ENCODE measurements around the gene USP47. TPM values are rescaled to one million over a fixed set of nuclear protein-coding genes. Genes with fewer than 3 reads are reported as not detected.
A peak's percentile ranks its signal among the peaks of the same experiment; 100 is the strongest.

The USP47 gene
- polyA plus RNA-seq, 2 of the 4 experiments (the other 2 are of a cell fraction) = 31.0 to 32.8 TPM

DNA sequence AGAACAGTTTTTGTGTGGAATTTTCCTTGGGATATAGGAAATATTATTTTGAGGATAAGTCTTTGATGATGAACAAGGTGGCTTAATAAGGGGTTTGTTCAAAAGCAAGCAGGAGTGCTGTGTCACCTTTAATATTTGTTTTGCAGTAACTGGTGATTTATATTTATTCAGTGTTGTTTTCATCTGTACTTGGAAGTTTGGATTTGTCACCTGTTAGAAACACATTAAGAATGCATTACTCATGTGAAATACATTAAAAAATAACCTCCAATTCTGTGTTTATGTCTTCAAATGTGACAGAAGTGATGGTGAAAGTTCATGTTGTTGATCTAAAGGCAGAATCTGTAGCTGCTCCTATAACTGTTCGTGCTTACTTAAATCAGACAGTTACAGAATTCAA lies 96.2 kb downstream of the USP47 start:
- WGBS (ENCODE audit: missing lambda C conversion rate) = 55% methylated on average over 1 of the region's 1 CpG

DNA sequence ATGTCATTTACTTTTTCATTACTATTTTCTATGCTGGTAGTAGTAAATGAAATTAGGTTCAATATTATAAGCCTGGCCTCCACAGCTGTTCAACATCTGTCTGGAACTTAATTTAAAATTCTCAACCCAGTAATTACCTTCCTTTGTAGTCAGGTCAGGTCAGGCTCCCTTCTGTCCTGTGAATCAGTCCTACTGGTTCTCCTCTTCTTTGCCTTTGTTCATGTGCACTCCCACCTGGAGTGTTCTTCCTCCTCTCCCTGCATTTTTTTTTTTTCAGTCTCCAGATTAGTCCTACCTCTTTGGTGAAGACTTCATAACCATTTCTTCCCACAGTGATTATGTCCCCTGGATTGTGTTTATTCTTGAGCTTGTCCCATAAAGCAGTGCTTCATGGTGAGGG lies 98.8 kb downstream of the USP47 start:
- TF ChIP-seq HOXB5 (CRISPR knock-in tag; IDR thresholded peaks at IDR 0.05) (no peak), ESRRA (IDR thresholded peaks at IDR 0.05; ENCODE audit: borderline replicate concordance, low read length) (no peak), RFX5 (IDR thresholded peaks at IDR 0.05) (no peak), MAFK (IDR thresholded peaks at IDR 0.05; ENCODE audit: partially characterized antibody) (no peak), PHF8 (IDR thresholded peaks at IDR 0.05; ENCODE audit: borderline replicate concordance, low read depth) (no peak), TP53 (CRISPR knock-in tag; IDR thresholded peaks at IDR 0.05) (no peak), NFE2L2 (conservative IDR thresholded peaks at IDR 0.05; ENCODE audit: low read length) (no peak)
- TF ChIP-seq, protein P1, sequence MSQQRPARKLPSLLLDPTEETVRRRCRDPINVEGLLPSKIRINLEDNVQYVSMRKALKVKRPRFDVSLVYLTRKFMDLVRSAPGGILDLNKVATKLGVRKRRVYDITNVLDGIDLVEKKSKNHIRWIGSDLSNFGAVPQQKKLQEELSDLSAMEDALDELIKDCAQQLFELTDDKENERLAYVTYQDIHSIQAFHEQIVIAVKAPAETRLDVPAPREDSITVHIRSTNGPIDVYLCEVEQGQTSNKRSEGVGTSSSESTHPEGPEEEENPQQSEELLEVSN (IDR thresholded peaks at IDR 0.05; ENCODE audit: borderline replicate concordance, low read depth) = no peak
- no peak for ATAC-seq

More for the DNA sequence above, 96.2 kb downstream of the USP47 start:
- peak in 1 of 2 experiments; percentile 26 for DNase-seq (ENCODE audit: low read depth in 1 of 2, low spot score in 1 of 2)
- no peak for FAIRE-seq
- CTCF ChIA-PET = interaction anchor here (0.8 to 1.5 kb wide), 3 partner anchors 106 to 344 kb away, joined by 3 to 14 read pairs (median 3); no protein-coding TSS in a partner anchor
- H3K4me3 ChIP-seq = no peak overlapping the region
- POLR2A ChIA-PET = no interaction called here
- no peak; a peak in 1 of 6 replicates for ATAC-seq
- H3K27ac ChIP-seq = peak overlapping the region; percentile 12 to 13; a peak in 2 of 6 replicates
- H3K4me1 ChIP-seq = peaks cover 22% of the 10 kb centered on the region
- peak overlapping the region; percentile 56 for H3K4me2 ChIP-seq
- TF ChIP-seq FOSL2 (IDR thresholded peaks at IDR 0.05) = no peak
- peak; percentile 52; the same call in 1 of the 2 replicates for TF ChIP-seq FOSL2 (CRISPR knock-in tag; IDR thresholded peaks at IDR 0.05)
- 0 out of 2 replicates have a peak, but pooled peaks have one; percentile 15 for TF ChIP-seq GATA3 (IDR thresholded peaks at IDR 0.05; ENCODE audit: borderline replicate concordance)
- TF ChIP-seq RNF2 (IDR thresholded peaks at IDR 0.05; ENCODE audit: borderline replicate concordance, low read depth) = no peak
- no peak for TF ChIP-seq CEBPB (IDR thresholded peaks at IDR 0.05)
- no peaks in the 10 kb centered on the region for H3K9me3 ChIP-seq

DNA sequence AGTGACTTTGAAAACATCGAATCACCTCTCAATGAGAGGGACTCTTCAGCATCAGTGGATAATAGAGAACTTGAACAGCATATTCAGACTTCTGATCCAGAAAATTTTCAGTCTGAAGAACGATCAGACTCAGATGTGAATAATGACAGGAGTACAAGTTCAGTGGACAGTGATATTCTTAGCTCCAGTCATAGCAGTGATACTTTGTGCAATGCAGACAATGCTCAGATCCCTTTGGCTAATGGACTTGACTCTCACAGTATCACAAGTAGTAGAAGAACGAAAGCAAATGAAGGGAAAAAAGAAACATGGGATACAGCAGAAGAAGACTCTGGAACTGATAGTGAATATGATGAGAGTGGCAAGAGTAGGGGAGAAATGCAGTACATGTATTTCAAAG lies 100.9 kb downstream of the USP47 start:
- WGBS (ENCODE audit: missing lambda C conversion rate) = 85% methylated on average over 3 of the region's 3 CpGs
- Histone ChIP-seq H3K4me2 (no peak overlapping the region), H3K9me3 (no peaks in the 10 kb centered on the region), H3K4me1 (peaks cover 28% of the 10 kb centered on the region), H3K27ac (no peak overlapping the region), H3K4me3 (no peak overlapping the region)
- FAIRE-seq (no peak), DNase-seq (ENCODE audit: low read depth in 1 of 2, low spot score in 1 of 2) (no peak), ATAC-seq (no peak)
- TF ChIP-seq ZFP36 (IDR thresholded peaks at IDR 0.05; ENCODE audit: borderline replicate concordance, partially characterized antibody) = no peak
- POLR2A ChIA-PET = no interaction called here
- CTCF ChIA-PET = interaction anchor here (0.7 to 3.1 kb wide), 5 partner anchors 11 to 346 kb away, joined by 3 to 11 read pairs (median 6); no protein-coding TSS in a partner anchor

More for the DNA sequence above, 98.8 kb downstream of the USP47 start:
- H3K4me3 ChIP-seq = no peak overlapping the region
- ChIA-PET POLR2A (no interaction called here), CTCF (interaction anchor here (1.2 to 1.3 kb wide), 2 partner anchors 9 to 26 kb away, joined by 5 read pairs; no protein-coding TSS in a partner anchor)
- H3K27ac ChIP-seq = no peak overlapping the region
- FAIRE-seq (no peak), DNase-seq (ENCODE audit: low read depth in 1 of 2, low spot score in 1 of 2) (no peak)
- H3K9me3 ChIP-seq = no peaks in the 10 kb centered on the region
- H3K4me2 ChIP-seq = no peak overlapping the region
- H3K4me1 ChIP-seq = peaks cover 25% of the 10 kb centered on the region

DNA sequence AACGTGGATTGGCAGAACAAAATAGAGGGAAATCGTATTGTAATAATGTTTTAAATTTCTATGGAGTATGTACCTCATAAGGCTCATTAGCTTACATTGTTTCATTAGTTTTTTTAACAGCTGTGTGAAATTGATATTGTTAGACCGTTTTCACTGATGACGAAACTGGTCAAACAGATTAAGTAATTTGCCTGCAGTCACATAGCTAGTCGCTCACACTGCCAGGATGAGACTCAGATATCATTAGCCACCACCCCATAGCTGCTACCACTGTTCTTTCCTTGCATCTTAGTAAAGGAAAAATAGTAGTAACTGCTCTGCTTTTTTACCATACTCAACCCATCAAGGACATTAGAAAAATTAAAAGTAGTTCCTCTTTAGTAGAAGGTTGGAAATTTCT lies 102.7 kb downstream of the USP47 start:
- no peak for ATAC-seq
- H3K9me3 ChIP-seq = no peaks in the 10 kb centered on the region
- DNase-seq (ENCODE audit: low read depth in 1 of 2, low spot score in 1 of 2) = no peak
- 78% methylated on average over 5 of the region's 5 CpGs for WGBS (ENCODE audit: missing lambda C conversion rate)
- POLR2A ChIA-PET = no interaction called here
- no peak overlapping the region for H3K27ac ChIP-seq
- peaks cover 35% of the 10 kb centered on the region for H3K4me1 ChIP-seq
- TF ChIP-seq FOXS1 (CRISPR knock-in tag; IDR thresholded peaks at IDR 0.05) = no peak
- no peak overlapping the region for H3K4me3 ChIP-seq
- CTCF ChIA-PET = interaction anchor here (0.5 to 5.5 kb wide), 5 partner anchors 9 to 103 kb away, joined by 3 to 22 read pairs (median 6); no protein-coding TSS in a partner anchor
- FAIRE-seq = peak; percentile 68
- no peak overlapping the region for H3K4me2 ChIP-seq

DNA sequence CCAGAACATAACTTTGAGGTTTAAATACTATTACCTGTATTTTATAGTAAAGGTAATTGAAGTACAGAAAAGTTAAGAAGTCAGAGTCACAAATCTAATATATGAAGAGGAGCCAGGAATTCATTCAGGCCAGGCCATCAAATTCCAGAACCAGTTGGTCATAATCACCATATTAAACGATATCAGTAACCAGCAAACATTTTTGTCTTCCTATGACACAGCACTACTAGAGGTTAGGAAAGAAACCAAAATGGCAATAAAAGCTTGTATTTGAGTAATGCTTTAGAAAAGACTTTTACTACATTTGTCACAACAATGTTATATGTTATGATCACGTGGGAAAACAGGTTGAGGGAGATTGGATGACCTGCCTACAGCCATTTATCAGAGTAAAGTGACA lies 104.4 kb downstream of the USP47 start:
- peaks cover 40% of the 10 kb centered on the region for H3K4me1 ChIP-seq
- peak; percentile 77 for FAIRE-seq
- H3K9me3 ChIP-seq = no peaks in the 10 kb centered on the region
- ChIA-PET POLR2A (no interaction called here), CTCF (interaction anchor here (0.9 to 5.5 kb wide), 7 partner anchors 10 to 102 kb away, joined by 3 to 22 read pairs (median 3); no protein-coding TSS in a partner anchor)
- H3K4me3 ChIP-seq = no peak overlapping the region
- 68% methylated on average over 2 of the region's 2 CpGs for WGBS (ENCODE audit: missing lambda C conversion rate)
- no peak for DNase-seq (ENCODE audit: low read depth in 1 of 2, low spot score in 1 of 2)
- ATAC-seq = no peak; a peak in 1 of 6 replicates
- H3K27ac ChIP-seq = no peak overlapping the region
- no peak overlapping the region for H3K4me2 ChIP-seq
- TF ChIP-seq HOXB13 (CRISPR knock-in tag; IDR thresholded peaks at IDR 0.05; ENCODE audit: low read depth) = no peak
- TF ChIP-seq, protein P2, sequence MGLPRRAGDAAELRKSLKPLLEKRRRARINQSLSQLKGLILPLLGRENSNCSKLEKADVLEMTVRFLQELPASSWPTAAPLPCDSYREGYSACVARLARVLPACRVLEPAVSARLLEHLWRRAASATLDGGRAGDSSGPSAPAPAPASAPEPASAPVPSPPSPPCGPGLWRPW (IDR thresholded peaks at IDR 0.05) = no peak
- TF ChIP-seq EHMT2 (IDR thresholded peaks at IDR 0.05; ENCODE audit: low read depth) = no peak
- TF ChIP-seq, protein P3, sequence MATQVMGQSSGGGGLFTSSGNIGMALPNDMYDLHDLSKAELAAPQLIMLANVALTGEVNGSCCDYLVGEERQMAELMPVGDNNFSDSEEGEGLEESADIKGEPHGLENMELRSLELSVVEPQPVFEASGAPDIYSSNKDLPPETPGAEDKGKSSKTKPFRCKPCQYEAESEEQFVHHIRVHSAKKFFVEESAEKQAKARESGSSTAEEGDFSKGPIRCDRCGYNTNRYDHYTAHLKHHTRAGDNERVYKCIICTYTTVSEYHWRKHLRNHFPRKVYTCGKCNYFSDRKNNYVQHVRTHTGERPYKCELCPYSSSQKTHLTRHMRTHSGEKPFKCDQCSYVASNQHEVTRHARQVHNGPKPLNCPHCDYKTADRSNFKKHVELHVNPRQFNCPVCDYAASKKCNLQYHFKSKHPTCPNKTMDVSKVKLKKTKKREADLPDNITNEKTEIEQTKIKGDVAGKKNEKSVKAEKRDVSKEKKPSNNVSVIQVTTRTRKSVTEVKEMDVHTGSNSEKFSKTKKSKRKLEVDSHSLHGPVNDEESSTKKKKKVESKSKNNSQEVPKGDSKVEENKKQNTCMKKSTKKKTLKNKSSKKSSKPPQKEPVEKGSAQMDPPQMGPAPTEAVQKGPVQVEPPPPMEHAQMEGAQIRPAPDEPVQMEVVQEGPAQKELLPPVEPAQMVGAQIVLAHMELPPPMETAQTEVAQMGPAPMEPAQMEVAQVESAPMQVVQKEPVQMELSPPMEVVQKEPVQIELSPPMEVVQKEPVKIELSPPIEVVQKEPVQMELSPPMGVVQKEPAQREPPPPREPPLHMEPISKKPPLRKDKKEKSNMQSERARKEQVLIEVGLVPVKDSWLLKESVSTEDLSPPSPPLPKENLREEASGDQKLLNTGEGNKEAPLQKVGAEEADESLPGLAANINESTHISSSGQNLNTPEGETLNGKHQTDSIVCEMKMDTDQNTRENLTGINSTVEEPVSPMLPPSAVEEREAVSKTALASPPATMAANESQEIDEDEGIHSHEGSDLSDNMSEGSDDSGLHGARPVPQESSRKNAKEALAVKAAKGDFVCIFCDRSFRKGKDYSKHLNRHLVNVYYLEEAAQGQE (IDR thresholded peaks at IDR 0.05) = no peak
- TF ChIP-seq, protein P4, sequence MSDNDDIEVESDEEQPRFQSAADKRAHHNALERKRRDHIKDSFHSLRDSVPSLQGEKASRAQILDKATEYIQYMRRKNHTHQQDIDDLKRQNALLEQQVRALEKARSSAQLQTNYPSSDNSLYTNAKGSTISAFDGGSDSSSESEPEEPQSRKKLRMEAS (IDR thresholded peaks at IDR 0.05) = no peak
- no peak for TF ChIP-seq ZNF302 (CRISPR knock-in tag; IDR thresholded peaks at IDR 0.05)
- TF ChIP-seq, protein P5, sequence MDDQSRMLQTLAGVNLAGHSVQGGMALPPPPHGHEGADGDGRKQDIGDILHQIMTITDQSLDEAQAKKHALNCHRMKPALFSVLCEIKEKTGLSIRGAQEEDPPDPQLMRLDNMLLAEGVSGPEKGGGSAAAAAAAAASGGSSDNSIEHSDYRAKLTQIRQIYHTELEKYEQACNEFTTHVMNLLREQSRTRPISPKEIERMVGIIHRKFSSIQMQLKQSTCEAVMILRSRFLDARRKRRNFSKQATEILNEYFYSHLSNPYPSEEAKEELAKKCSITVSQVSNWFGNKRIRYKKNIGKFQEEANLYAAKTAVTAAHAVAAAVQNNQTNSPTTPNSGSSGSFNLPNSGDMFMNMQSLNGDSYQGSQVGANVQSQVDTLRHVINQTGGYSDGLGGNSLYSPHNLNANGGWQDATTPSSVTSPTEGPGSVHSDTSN (IDR thresholded peaks at IDR 0.05) = no peak
- no peak for TF ChIP-seq CBX2 (IDR thresholded peaks at IDR 0.05; ENCODE audit: borderline replicate concordance, low read depth)
